C4-2B (cell line): ENCODE data around the gene SLC16A8.

Experiments
- H3K27ac ChIP-seq: fragments of 450-650 bp; 2 replicates; pipeline ENCODE4 v1.5.1; 2017
- CTCF ChIP-seq: fragments of 450-650 bp; conservative IDR thresholded peaks from 2 replicates; pipeline ENCODE4 v1.5.1; 2017; ENCODE audit warnings: mild to moderate bottlenecking
- ZFX ChIP-seq: fragments of 450-650 bp; IDR thresholded peaks from 2 replicates; pipeline ENCODE4 v1.6.1; 2017

The SLC16A8 gene

GRCh38 chr22:38089474-38089851 lies 5.5 kb upstream of the SLC16A8 start:
- no peak overlapping the region for H3K27ac ChIP-seq
- TF ChIP-seq ZFX: no peak
- no peak for TF ChIP-seq CTCF

GRCh38 chr22:38088629-38089473 lies 4.9 kb upstream of the SLC16A8 start:
- H3K27ac ChIP-seq: no peak overlapping the region
- TF ChIP-seq CTCF: no peak
- TF ChIP-seq ZFX: no peak

- H3K27ac ChIP-seq: no peak overlapping the region
- TF ChIP-seq ZFX (no peak), CTCF (no peak)
These were observed 3.9 kb upstream of the SLC16A8 start for GRCh38 chr22:38087855-38088254.

GRCh38 chr22:38086942-38087341 lies 3.0 kb upstream of the SLC16A8 start:
- no peak for TF ChIP-seq CTCF
- no peak for TF ChIP-seq ZFX
- H3K27ac ChIP-seq: no peak overlapping the region

- H3K27ac ChIP-seq: no peak overlapping the region
- TF ChIP-seq CTCF (no peak), ZFX (no peak)
These were observed 2.2 kb upstream of the SLC16A8 start for GRCh38 chr22:38086001-38086845.

GRCh38 chr22:38085501-38085900 lies 1.5 kb upstream of the SLC16A8 start:
- TF ChIP-seq CTCF: no peak
- TF ChIP-seq ZFX: no peak
- no peak overlapping the region for H3K27ac ChIP-seq

GRCh38 chr22:38085056-38085455 lies 1.1 kb upstream of the SLC16A8 start:
- no peak overlapping the region for H3K27ac ChIP-seq
- TF ChIP-seq CTCF (no peak), ZFX (no peak)
